CD4-positive, alpha-beta T cell treated with Interleukin-12 subunit alpha and Interleukin-12 subunit beta, for 1 hour (primary cell): ENCODE measurements around the gene TNPO2.

Source experiments
- DNase-seq: peaks from one replicate; pipeline ENCODE4 v3.0.0-alpha.2; 2020

Gene TNPO2

DNA sequence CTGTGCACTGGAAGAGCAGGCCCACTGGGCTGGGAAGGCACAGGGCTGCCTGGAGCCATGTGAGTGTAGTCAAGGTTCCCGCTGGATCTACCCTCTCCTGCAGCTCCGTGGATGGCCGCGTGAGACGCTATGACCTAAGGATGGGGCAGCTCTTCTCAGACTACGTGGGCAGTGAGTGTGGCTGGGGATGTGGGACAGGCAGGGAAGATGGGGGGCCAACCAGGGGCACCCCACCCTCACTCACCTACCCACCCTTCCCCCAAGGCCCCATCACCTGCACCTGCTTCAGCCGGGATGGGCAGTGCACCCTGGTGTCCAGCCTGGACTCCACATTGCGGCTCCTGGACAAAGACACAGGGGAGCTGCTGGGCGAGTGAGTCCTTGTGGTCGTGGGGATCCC, 51.0 kb downstream of the TNPO2 start:
- no peak for DNase-seq

DNA sequence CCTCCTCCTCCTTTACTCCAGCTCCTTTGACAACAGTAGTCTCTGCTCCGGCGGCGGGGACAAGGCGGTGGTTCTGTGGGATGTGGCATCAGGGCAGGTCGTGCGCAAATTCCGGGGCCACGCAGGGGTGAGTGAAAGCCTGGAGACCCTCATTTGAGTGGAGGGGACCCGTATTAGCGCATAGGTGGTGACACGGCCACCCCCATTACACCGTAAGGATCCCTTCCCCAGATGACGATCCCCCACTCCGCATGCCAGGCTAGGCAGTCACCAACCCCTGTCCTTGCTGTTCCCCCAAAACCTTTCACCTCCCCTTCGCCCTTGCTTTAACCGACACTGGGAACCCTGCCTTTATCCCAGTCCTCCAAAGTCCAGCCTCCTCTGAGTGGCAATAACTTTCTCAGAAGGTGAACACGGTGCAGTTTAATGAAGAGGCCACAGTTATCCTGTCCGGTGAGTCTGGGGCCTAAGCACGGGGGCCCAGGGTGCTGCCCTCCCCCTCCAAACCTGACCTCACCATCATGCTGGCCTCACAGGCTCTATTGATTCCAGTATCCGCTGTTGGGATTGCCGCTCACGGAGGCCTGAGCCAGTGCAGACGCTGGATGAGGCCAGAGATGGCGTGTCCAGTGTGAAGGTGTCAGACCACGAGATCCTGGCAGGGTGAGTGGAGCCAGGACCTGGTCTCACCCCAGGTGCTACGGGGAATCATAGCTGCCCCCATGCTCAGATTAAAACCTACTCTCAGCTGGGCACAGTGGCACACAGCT, 53.4 kb downstream of the TNPO2 start:
- DNase-seq = no peak

DNA sequence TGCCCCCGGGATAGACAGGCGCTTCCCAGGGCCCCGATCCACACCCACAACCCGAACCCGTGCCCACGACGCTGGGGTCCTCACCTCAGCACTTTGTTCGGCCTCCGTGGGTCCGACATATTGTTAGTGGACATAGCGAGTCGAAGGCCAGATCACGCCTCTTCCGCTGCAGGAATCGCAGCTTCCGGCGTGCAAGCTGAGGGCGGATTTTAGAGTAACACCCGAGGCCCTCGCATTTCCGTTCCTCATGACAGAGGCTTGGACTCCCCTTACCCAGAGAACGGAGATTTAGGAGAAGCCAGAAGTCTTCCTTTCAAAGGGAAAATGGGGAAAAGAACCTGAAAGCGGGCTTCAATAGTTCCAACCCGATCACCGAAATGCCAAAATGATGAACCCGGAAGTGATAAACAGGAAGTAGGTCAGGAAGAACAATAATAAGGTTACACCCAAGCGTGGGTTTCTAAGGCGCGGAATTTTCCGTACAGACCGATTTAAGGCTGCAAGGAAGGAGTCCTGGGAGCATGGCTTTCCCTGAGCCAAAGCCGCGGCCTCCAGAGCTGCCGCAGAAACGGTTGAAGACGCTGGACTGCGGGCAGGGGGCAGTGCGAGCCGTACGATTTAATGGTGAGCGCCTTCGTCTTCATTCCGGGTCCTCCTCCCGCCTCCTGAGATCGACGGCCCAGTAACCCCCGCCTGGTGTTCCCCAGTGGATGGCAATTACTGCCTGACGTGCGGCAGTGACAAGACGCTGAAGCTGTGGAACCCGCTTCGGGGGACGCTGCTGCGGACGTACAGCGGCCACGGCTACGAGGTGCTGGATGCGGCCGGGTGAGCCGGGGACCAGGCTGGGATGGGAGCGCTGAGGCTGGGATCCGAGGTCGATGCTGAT, 54.2 kb downstream of the TNPO2 start:
- DNase-seq = peak; percentile 82

DNA sequence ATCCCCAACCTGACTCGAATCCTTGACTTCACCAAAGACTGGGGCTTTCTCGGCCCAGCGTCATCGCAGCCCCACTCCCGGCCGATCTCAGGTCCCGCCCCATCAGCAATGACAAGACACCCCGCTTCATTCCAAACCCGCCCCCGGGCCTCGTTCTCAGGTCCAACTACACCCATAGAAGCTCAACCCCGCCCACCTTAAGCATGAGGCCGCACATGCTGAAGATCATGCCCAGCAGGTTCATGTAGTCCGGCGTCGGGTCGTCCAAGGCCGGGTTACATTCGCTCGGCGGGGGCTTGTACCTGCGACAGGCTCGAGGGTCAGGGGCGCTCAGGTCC, 54.8 kb downstream of the TNPO2 start:
- DNase-seq = peak; percentile 84

DNA sequence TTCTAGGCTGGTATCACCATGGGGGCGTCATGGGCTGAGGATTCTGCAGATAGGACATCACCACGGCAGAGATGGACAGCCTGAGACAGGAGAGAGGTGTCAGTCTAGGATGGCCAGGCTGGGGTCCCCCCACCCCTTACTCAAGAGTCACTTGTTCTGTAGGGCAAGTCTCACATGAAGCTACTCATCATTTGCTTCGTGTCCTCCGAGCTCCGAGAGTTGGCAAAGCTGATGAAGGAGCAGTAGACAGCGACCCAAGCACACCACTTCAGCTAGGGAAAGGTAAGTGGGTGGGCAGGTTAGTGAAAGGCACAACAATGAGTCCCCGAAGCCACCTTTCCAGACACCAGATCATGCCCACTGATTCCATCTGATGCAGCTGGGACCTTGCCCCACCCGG, 55.4 kb downstream of the TNPO2 start:
- no peak for DNase-seq

DNA sequence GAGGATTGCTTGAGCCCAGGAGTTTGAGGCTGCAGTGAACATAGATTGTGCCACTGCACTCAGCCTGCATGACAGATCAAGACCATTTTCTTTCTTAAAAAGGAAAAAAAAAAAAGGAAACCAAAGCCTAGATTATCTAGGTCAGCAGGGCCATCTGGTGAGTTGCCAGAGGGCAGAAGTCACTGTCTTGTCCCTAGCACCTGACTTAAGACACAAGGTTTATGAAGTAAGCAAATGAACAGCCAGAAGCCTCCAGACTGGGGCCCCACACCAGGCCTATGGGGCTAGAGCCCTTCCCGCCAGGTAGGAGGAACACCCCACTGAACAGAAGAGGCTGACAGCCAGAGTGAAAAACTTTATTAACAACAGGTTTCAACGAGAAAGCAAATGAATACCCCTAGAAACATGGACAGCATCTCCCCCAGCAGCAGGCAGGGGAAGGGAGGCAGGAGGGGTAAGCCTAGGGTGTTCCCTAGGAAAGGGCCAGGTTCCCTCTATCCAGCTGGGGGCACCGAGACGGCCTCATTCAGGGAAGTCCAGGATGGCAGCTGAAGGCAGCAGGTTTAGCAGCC, 55.9 kb downstream of the TNPO2 start:
- DNase-seq = no peak

DNA sequence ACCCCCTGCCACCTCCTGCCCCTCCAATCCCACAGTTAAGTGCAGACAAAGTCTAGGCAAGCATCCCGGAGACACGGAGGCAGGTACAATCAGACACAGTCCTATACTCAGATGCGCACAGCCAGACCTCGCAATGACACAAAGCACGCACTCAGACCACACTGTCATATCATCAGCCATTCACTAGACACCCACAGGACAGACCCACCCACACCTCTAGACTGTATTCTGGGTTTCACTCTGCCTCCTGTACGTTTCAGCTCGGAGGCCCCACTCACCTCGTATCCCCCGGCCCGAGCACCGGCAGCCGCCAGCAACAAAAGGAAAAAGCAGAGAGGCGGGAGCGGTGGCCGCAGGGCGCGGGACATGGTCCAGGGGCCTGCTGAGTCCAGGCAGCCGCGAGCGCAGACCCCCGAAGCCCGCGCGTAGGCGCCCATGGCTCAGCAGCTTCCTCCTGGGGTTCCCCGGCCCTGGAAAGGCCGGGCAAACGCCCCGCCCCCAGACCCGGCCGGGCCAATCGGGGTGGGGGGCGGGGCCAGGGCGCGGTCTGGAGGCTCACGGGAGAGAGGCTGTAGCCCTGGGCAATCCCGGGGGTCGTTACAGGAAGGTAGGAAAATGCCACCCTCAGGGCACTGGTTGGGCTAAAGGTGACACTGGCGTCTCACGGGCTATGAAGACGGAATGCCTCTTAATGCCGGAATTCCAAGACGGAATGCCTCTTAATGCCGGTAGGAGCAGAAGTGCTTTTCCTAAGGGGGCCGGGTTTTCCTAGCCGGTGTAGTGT, 57.3 kb downstream of the TNPO2 start, which contains the start of the genes MAN2B1 and WDR83:
Gene MAN2B1, minus strand, starts transcription at position 478 of the 784 bp plus-strand sequence. Its CDS starts 41 bp downstream, at position 437.
Gene WDR83, plus strand, starts transcription at position 543 of the 784 bp plus-strand sequence. CDS start 2,984 bp downstream, outside the sequence.
- peak; percentile 83 for DNase-seq

DNA sequence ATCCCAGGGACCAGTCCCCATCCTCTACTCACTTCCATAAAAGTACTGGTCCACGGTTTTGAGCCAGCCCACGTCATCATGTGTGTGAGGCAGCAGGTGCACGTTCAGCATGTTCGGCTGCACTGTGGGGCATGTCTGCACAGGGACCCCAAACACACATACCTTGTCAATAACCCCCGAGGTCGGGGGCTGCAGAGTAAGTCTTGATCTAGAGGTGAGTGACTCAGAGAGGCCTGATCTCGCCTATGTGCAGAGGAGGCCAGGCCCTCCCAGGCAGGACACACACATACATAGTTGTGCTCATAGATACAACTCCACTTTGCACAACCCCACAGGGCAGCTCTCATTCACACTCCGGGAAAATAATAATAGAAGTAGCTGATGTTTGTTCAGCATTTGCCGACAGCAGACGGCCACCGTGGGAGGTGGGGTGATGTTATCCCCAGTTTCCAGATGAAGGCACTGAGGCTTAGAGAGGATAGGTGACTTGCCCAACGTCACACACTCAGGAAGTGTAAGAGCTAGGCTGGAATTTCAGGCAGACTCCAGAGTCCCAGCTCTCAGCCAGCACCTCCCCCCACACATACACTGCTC, 58.0 kb downstream of the TNPO2 start:
- DNase-seq = peak; percentile 14

DNA sequence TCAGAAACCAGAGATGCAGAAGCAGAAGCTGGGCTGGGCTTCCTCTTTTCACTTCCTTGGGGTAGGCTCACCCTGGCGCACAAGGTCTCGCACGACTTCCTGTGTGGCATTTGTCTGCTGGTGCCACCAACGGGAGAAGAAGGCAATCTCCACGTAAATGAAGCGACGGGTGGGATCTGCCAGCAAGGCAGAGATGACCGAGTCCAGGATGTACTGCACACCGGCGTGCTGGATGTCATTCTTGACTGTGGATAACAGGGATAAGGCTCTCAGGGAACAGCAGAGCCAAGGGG, 58.5 kb downstream of the TNPO2 start:
- peak; percentile 68 for DNase-seq

DNA sequence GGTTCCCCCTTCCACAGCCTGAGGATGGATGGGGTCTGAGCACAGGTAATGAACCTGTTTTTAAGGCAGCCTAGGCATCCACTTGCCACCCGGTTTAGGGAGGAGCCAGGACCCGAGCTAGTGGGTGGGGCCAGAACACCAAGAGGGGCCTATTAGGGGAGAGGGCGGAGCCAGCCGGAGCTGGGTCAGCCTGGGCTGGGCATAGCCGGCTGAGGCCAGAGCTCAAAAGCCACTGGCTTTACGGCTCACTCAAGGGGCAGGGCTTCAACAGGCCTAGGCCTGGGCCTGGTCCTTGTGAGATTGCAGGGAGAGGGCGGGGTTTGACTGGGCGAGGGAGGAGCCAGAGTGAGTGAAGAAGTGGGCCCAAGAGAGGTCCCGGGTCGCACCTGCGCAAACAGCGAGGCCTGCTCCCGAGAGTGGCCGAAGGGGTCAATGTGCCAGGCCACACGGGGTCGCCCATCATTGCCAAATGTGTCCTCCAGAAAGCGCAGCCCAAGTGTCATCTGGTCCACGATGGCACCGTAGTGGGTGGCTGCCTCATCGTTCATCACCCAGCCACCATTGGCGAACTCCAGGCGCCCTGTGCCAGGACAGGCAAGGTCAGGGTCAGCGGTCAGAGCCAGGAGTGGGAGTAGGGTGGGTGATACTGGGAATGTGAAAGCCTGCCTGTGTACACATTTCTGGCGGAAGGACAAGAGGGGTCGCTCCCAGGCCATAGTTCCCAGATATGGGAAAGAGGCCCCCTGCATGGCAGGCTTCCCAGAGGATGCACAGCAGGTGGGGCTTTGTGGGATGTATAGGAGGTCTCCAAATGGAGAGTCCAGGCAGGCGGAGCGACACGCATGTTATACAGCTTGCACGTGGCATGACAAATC, 59.1 kb downstream of the TNPO2 start:
- DNase-seq = no peak

DNA sequence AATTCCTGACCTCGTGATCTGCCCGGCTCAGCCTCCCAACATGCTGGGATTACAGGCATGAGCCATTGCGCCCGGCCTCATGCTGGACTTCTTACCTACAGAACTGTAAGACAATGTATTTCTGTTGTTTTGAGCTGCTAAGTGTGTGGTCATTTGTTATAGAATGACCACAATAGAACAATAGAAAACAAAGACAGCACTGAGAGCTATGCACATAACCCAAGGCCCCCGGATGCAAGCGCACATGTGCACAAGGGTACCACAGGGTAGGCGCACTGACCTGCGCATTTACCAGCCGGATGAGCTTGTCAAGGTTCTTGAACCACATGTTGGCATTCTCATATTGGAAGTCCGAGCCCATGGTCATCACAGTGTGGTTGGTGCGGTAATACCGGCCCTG, 62.8 kb downstream of the TNPO2 start:
- DNase-seq = no peak

DNA sequence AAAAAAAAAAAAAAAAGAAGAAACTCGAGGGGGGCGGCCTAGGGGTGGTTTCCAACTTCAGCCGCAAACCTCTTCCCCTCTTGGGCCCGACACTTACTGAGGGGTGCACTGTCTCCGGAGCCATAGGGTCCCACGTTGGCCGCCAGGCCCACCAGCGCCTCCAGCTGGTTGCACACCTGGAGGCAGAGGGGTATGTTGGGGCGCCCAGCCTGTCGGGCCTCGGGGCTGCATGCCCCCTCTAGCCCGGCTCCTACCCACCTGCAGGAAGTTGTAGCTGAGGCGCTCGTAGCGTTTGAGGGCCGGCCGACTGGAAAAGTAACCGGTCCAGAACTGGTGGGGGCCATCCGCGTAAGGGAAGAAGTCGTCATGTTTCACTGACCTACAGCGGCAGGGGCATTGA, 65.8 kb downstream of the TNPO2 start:
- DNase-seq = no peak

DNA sequence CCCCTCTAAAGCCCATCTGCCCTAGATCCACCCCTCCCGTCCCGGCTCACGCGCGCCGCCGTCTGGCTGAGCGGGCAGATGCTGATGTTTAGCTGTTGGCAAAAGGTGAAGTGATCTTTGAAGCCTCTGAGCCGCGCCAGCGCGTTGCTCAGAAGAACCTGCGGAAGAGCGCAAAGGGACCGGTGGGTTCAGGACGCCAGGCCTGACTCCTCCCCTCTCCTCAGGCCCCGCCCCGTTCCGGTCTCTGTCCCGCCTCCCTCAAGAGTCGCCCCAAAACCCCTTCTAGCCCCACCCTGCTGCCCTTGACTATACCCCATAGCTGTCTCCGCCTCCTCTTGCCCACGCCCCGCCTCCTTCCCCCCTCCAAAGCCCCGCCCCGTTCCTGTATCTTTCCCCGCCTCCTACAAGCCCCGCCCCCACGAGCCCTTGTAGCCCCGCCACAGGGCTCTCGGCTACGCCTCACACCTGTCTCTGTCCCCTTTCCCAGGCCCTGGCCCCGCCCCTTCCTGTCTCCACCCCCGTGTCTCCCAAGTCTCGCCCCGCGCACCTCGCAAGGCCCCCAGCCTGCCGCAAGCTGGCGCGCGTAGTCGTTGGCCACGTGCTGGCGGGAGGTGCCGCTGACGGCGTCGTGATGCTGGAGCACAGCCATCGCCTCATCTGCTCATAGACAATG, 66.7 kb downstream of the TNPO2 start:
- no peak for DNase-seq

DNA sequence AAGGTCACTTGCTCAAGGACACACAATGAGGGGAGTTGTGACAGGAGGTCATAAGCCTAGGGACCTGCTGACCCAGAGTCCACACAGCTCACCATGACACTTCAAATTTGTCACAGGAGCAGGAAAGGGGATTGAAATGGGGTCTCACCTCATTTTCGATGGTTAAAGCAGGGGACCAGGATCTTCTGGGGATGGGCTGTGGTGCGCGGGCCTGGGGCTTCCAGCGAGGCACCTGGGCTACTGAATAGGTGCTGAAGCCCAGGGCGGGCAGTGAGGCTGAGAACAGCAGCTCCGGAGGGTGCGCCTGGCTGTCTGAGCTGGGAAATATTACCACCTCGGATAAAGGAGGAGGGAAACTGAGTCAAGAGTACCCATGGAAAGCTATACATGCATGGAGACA, 68.2 kb downstream of the TNPO2 start:
- DNase-seq = no peak

DNA sequence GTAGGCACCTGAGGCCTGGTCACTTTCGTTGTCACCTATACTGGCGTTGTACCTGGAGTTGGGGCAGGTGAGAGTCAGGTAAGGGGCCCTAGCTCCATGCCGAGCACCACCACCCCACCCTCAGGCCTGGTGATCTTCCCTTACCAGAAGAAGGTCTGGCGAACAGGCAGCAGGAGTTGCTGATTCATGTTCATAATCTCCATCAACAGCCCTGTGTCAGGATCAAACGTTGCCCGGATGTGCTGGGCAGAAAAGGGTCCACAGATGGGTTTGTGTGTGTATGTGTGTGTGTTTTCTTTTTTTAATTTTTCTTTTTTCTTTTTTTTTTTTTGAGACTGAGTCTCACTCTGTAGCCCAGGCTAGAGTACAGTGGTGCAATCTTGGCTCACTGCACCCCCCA, 71.5 kb downstream of the TNPO2 start:
- no peak for DNase-seq

DNA sequence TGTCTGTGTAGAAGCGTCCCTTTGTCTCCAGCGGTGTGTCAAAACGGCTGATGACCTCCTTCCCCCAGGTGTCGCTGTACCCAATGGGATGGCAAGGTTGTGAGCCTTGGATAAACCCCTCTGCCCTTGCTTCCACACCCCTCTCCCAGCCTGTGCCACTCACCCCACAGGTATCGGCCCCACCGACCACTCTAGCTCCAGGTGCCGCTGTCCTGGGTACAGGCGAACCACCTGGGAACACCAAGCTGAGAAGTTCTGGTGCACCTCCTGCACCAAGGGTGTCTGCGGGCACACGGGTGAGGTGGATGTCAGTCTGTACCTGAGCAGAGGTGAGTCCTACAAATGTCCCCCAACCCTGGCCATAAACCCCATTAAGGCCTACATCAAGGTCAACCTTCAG, 73.8 kb downstream of the TNPO2 start:
- no peak for DNase-seq
